Right lung (tissue), 5 donors: ENCODE data around the gene ZNF543. TPM values are rescaled to one million over a fixed set of nuclear protein-coding genes. Genes with fewer than 3 reads are reported as not detected.
"Not testable (repeated sequence)": the region's sequence is repeated elsewhere in the genome, so short reads cannot be mapped to it uniquely, and the experiment has no call there.

Experiments used
- DNase-seq, 2 donors: peaks; one replicate each; pipeline ENCODE4 v3.0.0-alpha.2; 2013
- polyA plus RNA-seq, 5 donors: library from polyadenylated mRNA; unstranded; fragments of 120-200 nt; gene quantifications; one replicate each; pipeline versions ENCODE4 v1.2.1 to v1.2.3, GENCODE V29; 2013; ENCODE audit warnings: inconsistent platforms in 1 of 5, low replicate concordance in 1 of 5; ENCODE audit not compliant: insufficient read length in 5 of 5, insufficient read depth in 1 of 5

ZNF543 gene
- polyA plus RNA-seq, 5 donors = 7.2 to 11.6 (median 10.1) TPM

- no peak for DNase-seq
These were observed 2.8 kb upstream of the ZNF543 start for GRCh38 chr19:57317503-57317902.

GRCh38 chr19:57319869-57320179, 448 bp upstream of the ZNF543 start:
- DNase-seq = no peak

GRCh38 chr19:57321116-57321515, 844 bp downstream of the ZNF543 start:
- DNase-seq = no peak

- no peak for DNase-seq
These were observed 1.5 kb downstream of the ZNF543 start for GRCh38 chr19:57321751-57322150.

GRCh38 chr19:57324992-57325391, 4.7 kb downstream of the ZNF543 start:
- DNase-seq = no peak

GRCh38 chr19:57327993-57328392, 7.7 kb downstream of the ZNF543 start:
- DNase-seq = no peak

- DNase-seq = no peak
These were observed 13.9 kb downstream of the ZNF543 start for GRCh38 chr19:57334191-57334590.

- DNase-seq = no peak
These were observed 18.6 kb downstream of the ZNF543 start for GRCh38 chr19:57338877-57339276.

- no peak for DNase-seq
These were observed 22.3 kb downstream of the ZNF543 start for GRCh38 chr19:57342582-57342981.

GRCh38 chr19:57348136-57348535, 27.9 kb downstream of the ZNF543 start:
- no peak for DNase-seq

GRCh38 chr19:57350877-57351805, 30.9 kb downstream of the ZNF543 start, which contains the start of gene ZNF304:
TSS of gene ZNF304 (plus strand) at chr19:57351271. CDS start at chr19:57351665, 394 bp downstream.
- peak; percentile 94 to 96 for DNase-seq

- DNase-seq = no peak
These were observed 31.6 kb downstream of the ZNF543 start for GRCh38 chr19:57351867-57352266.

GRCh38 chr19:57355916-57356315, 35.6 kb downstream of the ZNF543 start:
- DNase-seq = no peak

- DNase-seq = no peak
These were observed 37.1 kb downstream of the ZNF543 start for GRCh38 chr19:57357406-57357805.

GRCh38 chr19:57359300-57359699, 39.0 kb downstream of the ZNF543 start:
- DNase-seq = no peak

GRCh38 chr19:57362419-57362818, 42.1 kb downstream of the ZNF543 start:
- DNase-seq = no peak

GRCh38 chr19:57362997-57363687, 42.9 kb downstream of the ZNF543 start, which contains the start of the genes TRAPPC2B and ZNF547:
TSS of gene TRAPPC2B (plus strand) at chr19:57363551. CDS start at chr19:57364834, 1,283 bp downstream.
TSS of gene ZNF547 (plus strand) at chr19:57363551. CDS start at chr19:57368556, 5,005 bp downstream.
- peak; percentile 100 for DNase-seq

- DNase-seq = no peak
These were observed 43.5 kb downstream of the ZNF543 start for GRCh38 chr19:57363688-57364181.

GRCh38 chr19:57366776-57367175, 46.5 kb downstream of the ZNF543 start:
- no peak for DNase-seq

- DNase-seq = no peak
These were observed 53.9 kb downstream of the ZNF543 start for GRCh38 chr19:57374179-57374578.

- DNase-seq = not testable (repeated sequence)
These were observed 54.4 kb downstream of the ZNF543 start for GRCh38 chr19:57374647-57375046.

GRCh38 chr19:57376151-57376550, 55.9 kb downstream of the ZNF543 start:
- no peak for DNase-seq
